H1 (cell line): ENCODE data around the gene PRDM2. TPM values are rescaled to one million over a fixed set of nuclear protein-coding genes. Genes with fewer than 3 reads are reported as not detected.

Experiments
- CTCF ChIA-PET: fragments of 300-600 bp; sonication (Branson Sonifier 250); formaldehyde crosslinking; loops from one replicate; lab custom pipeline; 2021; ENCODE audit not compliant: partially characterized antibody; lab: Charles Lee
- POLR2A ChIA-PET: fragments of 300-600 bp; sonication (Branson Sonifier 250); formaldehyde crosslinking; loops from one replicate; lab custom pipeline; 2021; ENCODE audit warnings: inconsistent platforms; ENCODE audit not compliant: partially characterized antibody; lab: Charles Lee
- DNase-seq, 2 experiments: peaks; one replicate each; pipeline versions ENCODE4 v3.0.0 to v3.0.0-alpha.2; 2010 to 2022; ENCODE audit warnings: low spot score in 2 of 2, low read depth in 1 of 2, mixed read lengths in 1 of 2
- FAIRE-seq: peaks from 2 replicates; lab custom pipeline; 2011; peaks lifted over from hg19 to GRCh38; lab: Jason Lieb, UNC
- H2AFZ ChIP-seq: 2 replicates; pipeline ENCODE4 v1.8.1; 2012; ENCODE audit warnings: low read length, inconsistent platforms
- H2AK5ac ChIP-seq: 2 replicates; pipeline ENCODE4 v1.6.1; 2013; ENCODE audit warnings: low read depth, low read length
- H2BK120ac ChIP-seq: replicated peaks from 2 replicates; pipeline ENCODE3; 2013; ENCODE audit warnings: low read depth, low read length, inconsistent platforms
- H2BK12ac ChIP-seq: 2 replicates; pipeline ENCODE4 v1.6.1; 2013; ENCODE audit warnings: low read depth, low read length
- H2BK15ac ChIP-seq: 2 replicates; pipeline ENCODE4 v1.6.1; 2013; ENCODE audit warnings: low read length
- H2BK20ac ChIP-seq: 2 replicates; pipeline ENCODE4 v1.6.1; 2013; ENCODE audit warnings: low read length
- H2BK5ac ChIP-seq: 2 replicates; pipeline ENCODE4 v1.6.1; 2013; ENCODE audit warnings: low read depth, low read length
- H3K14ac ChIP-seq: 2 replicates; pipeline ENCODE4 v1.6.1; 2013; ENCODE audit warnings: inconsistent platforms; ENCODE audit not compliant: insufficient read length
- H3K18ac ChIP-seq: 2 replicates; pipeline ENCODE4 v1.6.1; 2013; ENCODE audit warnings: low read length; ENCODE audit errors: extremely low read depth
- H3K23ac ChIP-seq: 2 replicates; pipeline ENCODE4 v1.6.1; 2013; ENCODE audit warnings: inconsistent platforms; ENCODE audit not compliant: insufficient read length
- H3K23me2 ChIP-seq: 2 replicates; pipeline ENCODE4 v1.6.1; 2013; ENCODE audit warnings: low read depth, low read length
- H3K27ac ChIP-seq: 2 replicates; pipeline ENCODE4 v1.6.1; 2011; ENCODE audit warnings: low read depth, low read length, inconsistent platforms
- H3K27me3 ChIP-seq, 4 experiments: replicated peaks in 1 of 4; 1 replicate in 1 of 4; 2 replicates in 3 of 4; pipeline versions ENCODE4 v1.6.1 to v1.8.1; 2011 to 2013; ENCODE audit warnings: low read length in 3 of 4, mild to moderate bottlenecking in 3 of 4, inconsistent platforms in 2 of 4, mixed read lengths in 2 of 4, moderate library complexity in 1 of 4; ENCODE audit not compliant: control insufficient read depth in 3 of 4, insufficient read depth in 3 of 4; ENCODE audit errors: extremely low read depth in 1 of 4
- H3K36me3 ChIP-seq, 4 experiments: 2 replicates each; pipeline versions ENCODE4 v1.6.1 to v1.8.1; 2011 to 2013; ENCODE audit warnings: mild to moderate bottlenecking in 4 of 4, low read length in 3 of 4, moderate library complexity in 2 of 4, control low read depth in 1 of 4, inconsistent platforms in 1 of 4; ENCODE audit not compliant: insufficient read depth in 4 of 4, control insufficient read depth in 2 of 4
- H3K4ac ChIP-seq: replicated peaks from 2 replicates; pipeline ENCODE3; 2013; ENCODE audit warnings: low read length, low read depth, mixed read lengths, inconsistent platforms; ENCODE audit not compliant: insufficient read length
- H3K4me1 ChIP-seq, 4 experiments: replicated peaks in 1 of 4; 1 replicate in 1 of 4; 2 replicates in 3 of 4; pipeline versions ENCODE4 v1.6.1 to v1.8.1; 2011 to 2013; ENCODE audit warnings: low read length in 3 of 4, inconsistent platforms in 2 of 4, mixed read lengths in 1 of 4; ENCODE audit not compliant: insufficient read depth in 4 of 4, control insufficient read depth in 3 of 4
- H3K4me2 ChIP-seq, 2 experiments: 2 replicates each; pipeline versions ENCODE4 v1.6.1 to v1.8.1; 2011 to 2013; ENCODE audit warnings: low read depth in 2 of 2, low read length in 2 of 2, control low read depth in 1 of 2, inconsistent platforms in 1 of 2, mild to moderate bottlenecking in 1 of 2; ENCODE audit not compliant: insufficient read depth in 1 of 2
- H3K4me3 ChIP-seq, 4 experiments: fragments of 200-600, 300-600 bp in 1 of 4; sonication (generic), shearing (Covaris generic), sonication (Bioruptor Twin) in 1 of 4; 2 replicates each; pipeline versions ENCODE4 v1.5.1 to v1.8.1; 2011 to 2016; ENCODE audit warnings: low read length in 4 of 4, low read depth in 3 of 4, control low read depth in 2 of 4, inconsistent platforms in 2 of 4, mild to moderate bottlenecking in 2 of 4, mixed read lengths in 1 of 4, moderate library complexity in 1 of 4; ENCODE audit not compliant: insufficient read depth in 2 of 4; ENCODE audit errors: extremely low read depth in 1 of 4
- H3K56ac ChIP-seq: replicated peaks from 2 replicates; pipeline ENCODE3; 2013; ENCODE audit warnings: low read depth, mild to moderate bottlenecking, mixed read lengths, low read length, inconsistent platforms; ENCODE audit not compliant: insufficient read length
- H3K79me1 ChIP-seq: 2 replicates; pipeline ENCODE4 v1.6.1; 2013; ENCODE audit warnings: low read depth, low read length, control low read depth
- H3K79me2 ChIP-seq, 2 experiments: 2 replicates each; pipeline versions ENCODE4 v1.6.1 to v1.8.1; 2012 to 2013; ENCODE audit warnings: low read length in 2 of 2, mild to moderate bottlenecking in 2 of 2, inconsistent platforms in 1 of 2; ENCODE audit not compliant: insufficient read depth in 2 of 2, control insufficient read depth in 1 of 2
- H3K9ac ChIP-seq, 4 experiments: replicated peaks in 1 of 4; 1 replicate in 1 of 4; 2 replicates in 3 of 4; pipeline versions ENCODE4 v1.6.1 to v1.8.1; 2011 to 2013; ENCODE audit warnings: low read depth in 3 of 4, low read length in 3 of 4, control low read depth in 2 of 4, mild to moderate bottlenecking in 2 of 4, moderate library complexity in 2 of 4, inconsistent platforms in 1 of 4; ENCODE audit errors: extremely low read depth in 1 of 4
- H3K9me3 ChIP-seq, 2 experiments: 2 replicates each; pipeline versions ENCODE4 v1.6.1 to v1.8.1; 2012 to 2013; ENCODE audit warnings: mild to moderate bottlenecking in 2 of 2, moderate library complexity in 2 of 2, control low read depth in 1 of 2, inconsistent platforms in 1 of 2, low read depth in 1 of 2, low read length in 1 of 2, mixed read lengths in 1 of 2; ENCODE audit not compliant: insufficient read depth in 2 of 2
- H4K20me1 ChIP-seq, 2 experiments: replicated peaks in 1 of 2; 2 replicates each; pipeline versions ENCODE3 to v1.8.1; 2011 to 2013; ENCODE audit warnings: inconsistent platforms in 2 of 2, low read length in 2 of 2, mild to moderate bottlenecking in 1 of 2; ENCODE audit not compliant: insufficient read depth in 2 of 2, control insufficient read depth in 1 of 2
- H4K5ac ChIP-seq: 2 replicates; pipeline ENCODE4 v1.6.1; 2013; ENCODE audit warnings: low read length, low read depth, mixed read lengths, inconsistent platforms; ENCODE audit not compliant: insufficient read length
- H4K8ac ChIP-seq: 2 replicates; pipeline ENCODE4 v1.8.0; 2013; ENCODE audit warnings: mild to moderate bottlenecking, moderate library complexity, low read length, inconsistent platforms; ENCODE audit not compliant: insufficient read depth; ENCODE audit errors: extremely low read depth
- H4K91ac ChIP-seq: replicated peaks from 2 replicates; pipeline ENCODE3; 2013; ENCODE audit warnings: low read length, mixed read lengths, inconsistent platforms; ENCODE audit not compliant: insufficient read length
- JUN ChIP-seq: IDR thresholded peaks from 2 replicates; pipeline ENCODE4 v1.6.1; 2011; ENCODE audit warnings: low read depth, mild to moderate bottlenecking, improper control_type of control experiment, low read length
- JUND ChIP-seq: IDR thresholded peaks from 2 replicates; pipeline ENCODE4 v1.6.1; 2011; ENCODE audit warnings: mild to moderate bottlenecking, improper control_type of control experiment, low read length
- WGBS, 2 experiments: shearing (Covaris generic) in 1 of 2; methylation state at CpG; one replicate each; pipeline versions ENCODE4 v1.1.6 to v1.1.7; 2013 to 2015; ENCODE audit warnings: low lambda C conversion rate in 2 of 2, mixed read lengths in 2 of 2, inconsistent platforms in 1 of 2, low coverage in 1 of 2, missing lambda C conversion rate in 1 of 2; ENCODE audit not compliant: insufficient replicate concordance in 2 of 2, insufficient coverage in 1 of 2, insufficient read length in 1 of 2; ENCODE audit errors: extremely low coverage in 1 of 2, missing lambda C conversion rate in 1 of 2; 5-methylcytosine and 5-hydroxymethylcytosine counted together
- polyA plus RNA-seq, 7 experiments: library from polyadenylated mRNA; depleted of rRNA in 3 of 7; stranded (reverse) in 5 of 7; unstranded in 2 of 7; fragments of >200 nt in 5 of 7; fragments of 200-250 nt in 2 of 7; gene quantifications; 1 replicate in 5 of 7; 2 replicates in 1 of 7; 4 replicates in 1 of 7; pipeline versions ENCODE4 v1.2.1 to v1.2.3, GENCODE V29; 2011 to 2013; ENCODE audit warnings: missing spikeins in 2 of 7, mixed read lengths in 2 of 7
- total RNA-seq: library from RNA; stranded (reverse); fragmentation: NEBNext Ultra II Directional; extraction: Animal tissue kit (Norgen Biotek cat#: 25700); gene quantifications from 2 replicates; pipeline ENCODE4 v1.2.1, GENCODE V29; 2021

PRDM2 gene
- total and polyA plus RNA-seq, 2 of the 8 experiments (the other 6 are each of a cell fraction or from before 2014, with no cell fraction given), result 5.8 to 21.2 TPM

DNA sequence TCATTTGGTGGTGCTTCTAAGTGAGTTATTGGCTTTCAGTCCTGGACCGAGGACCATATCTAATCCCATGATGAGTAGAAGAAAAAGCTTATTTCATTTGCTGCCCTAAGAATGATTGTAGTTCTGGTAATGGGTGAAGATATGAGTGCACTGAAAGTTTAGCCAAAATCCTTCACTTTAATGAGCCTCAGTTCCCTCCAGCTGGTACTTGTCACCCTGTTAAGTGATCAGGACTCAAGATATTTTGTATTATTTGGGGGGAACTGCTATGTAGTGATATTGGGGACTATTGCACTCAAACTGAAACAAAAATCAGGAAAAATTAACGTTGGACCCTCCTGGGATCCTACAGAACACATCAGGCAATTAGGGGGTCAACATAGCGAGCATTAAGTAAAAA lies 165.9 kb downstream of the PRDM2 start:
- H4K8ac ChIP-seq, result no peak overlapping the region
- H3K79me1 ChIP-seq, result no peaks in the 10 kb centered on the region
- H4K20me1 ChIP-seq, result no peaks in the 10 kb centered on the region
- TF ChIP-seq JUND (no peak), JUN (no peak)
- ChIA-PET CTCF (interaction anchor here (1.2 kb wide), 1 partner anchor 32 kb away, joined by 3 read pairs; no protein-coding TSS in a partner anchor), POLR2A (no interaction called here)
- no peak overlapping the region for H2BK120ac ChIP-seq
- WGBS, 2 experiments, result 63% methylated on average over 3 of the region's 3 CpGs; no CpG with 5 or more reads in 1 of the 2 experiments
- FAIRE-seq (no peak), DNase-seq (no peak)
- H3K9ac ChIP-seq, result no peak overlapping the region
- no peak overlapping the region for H4K5ac ChIP-seq
- H3K9me3 ChIP-seq, result peaks cover 21 to 32% of the 10 kb centered on the region in 2 experiments; a peak in 3 of 4 replicates
- no peak overlapping the region for H3K23ac ChIP-seq
- H3K27me3 ChIP-seq, result no peaks in the 10 kb centered on the region
- H2BK12ac ChIP-seq, result no peak overlapping the region
- no peak overlapping the region for H3K18ac ChIP-seq
- no peak overlapping the region for H3K14ac ChIP-seq
- H2AFZ ChIP-seq, result no peak overlapping the region
- no peak overlapping the region for H2BK5ac ChIP-seq
- H3K4me2 ChIP-seq, result no peak overlapping the region
- no peak overlapping the region for H3K27ac ChIP-seq
- no peak overlapping the region for H3K4ac ChIP-seq
- H3K36me3 ChIP-seq, result no peaks in the 10 kb centered on the region
- H3K23me2 ChIP-seq, result no peaks in the 10 kb centered on the region
- H3K56ac ChIP-seq, result no peak overlapping the region
- H2BK15ac ChIP-seq, result no peak overlapping the region
- no peak overlapping the region for H2AK5ac ChIP-seq
- H4K91ac ChIP-seq, result no peak overlapping the region
- H3K4me3 ChIP-seq, result no peak overlapping the region
- H3K4me1 ChIP-seq, result no peaks in the 10 kb centered on the region
- no peak overlapping the region for H2BK20ac ChIP-seq
- H3K79me2 ChIP-seq, result no peaks in the 10 kb centered on the region
